Endometrial microvascular endothelial cells (primary cell): ENCODE measurements around the gene NPHP4. TPM values are rescaled to one million over a fixed set of nuclear protein-coding genes. Genes with fewer than 3 reads are reported as not detected.
"Not testable (repeated sequence)": the region's sequence is repeated elsewhere in the genome, so short reads cannot be mapped to it uniquely, and the experiment has no call there.

Experiments
- in situ Hi-C: cut with HindIII; loops from 2 replicates; pipeline ENCODE4 v1.10.0; 2017; ENCODE audit warnings: low sequenced_read_pairs, low pct_unique_long_range_greater_than_20kb; ENCODE audit errors: inconsistent ontology term
- total RNA-seq: library from RNA; depleted of rRNA; stranded (reverse); fragments of >200 nt; gene quantifications from one replicate; pipeline ENCODE4 v1.2.3, GENCODE V29; 2015; ENCODE audit errors: inconsistent ontology term

The NPHP4 gene
- total RNA-seq, 1 donor from 2014 or later = 4.2 TPM

DNA sequence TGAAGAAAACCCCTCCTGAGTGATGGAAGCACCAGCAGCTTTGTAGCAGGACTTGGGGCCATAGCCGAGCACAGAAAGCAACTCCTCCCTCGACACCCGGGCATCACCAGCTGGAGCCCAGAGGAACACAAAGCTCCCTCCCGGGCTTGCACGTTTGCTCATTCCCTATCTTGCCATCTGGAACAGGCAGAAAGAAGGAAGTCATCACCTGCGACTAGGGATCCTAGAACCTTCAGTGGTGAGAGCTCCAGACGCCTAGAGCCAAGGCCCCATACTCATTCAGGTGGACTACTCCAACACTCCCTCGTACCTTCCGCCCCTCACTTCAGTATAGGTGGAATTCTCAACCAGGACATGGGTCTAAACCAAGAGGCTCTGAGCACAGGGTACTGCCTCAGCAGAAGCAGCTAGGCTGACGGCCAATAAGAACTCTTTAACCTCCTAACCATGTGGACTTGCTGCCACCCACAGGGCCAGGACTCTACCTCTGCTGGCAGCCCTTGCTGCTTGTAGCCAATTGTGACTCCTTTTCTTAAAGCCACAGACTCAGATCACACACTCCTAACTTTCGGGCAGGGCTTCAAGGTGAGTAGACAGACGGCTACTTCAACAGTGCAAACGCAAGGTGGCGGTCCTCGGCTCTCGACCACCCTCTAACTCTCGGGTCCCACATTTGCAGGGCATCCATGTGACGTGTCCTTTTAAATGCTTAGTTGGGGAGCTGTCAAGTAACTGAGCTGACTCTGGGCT lies 65.4 kb downstream of the NPHP4 start:
- in situ Hi-C loops = no loop called here

DNA sequence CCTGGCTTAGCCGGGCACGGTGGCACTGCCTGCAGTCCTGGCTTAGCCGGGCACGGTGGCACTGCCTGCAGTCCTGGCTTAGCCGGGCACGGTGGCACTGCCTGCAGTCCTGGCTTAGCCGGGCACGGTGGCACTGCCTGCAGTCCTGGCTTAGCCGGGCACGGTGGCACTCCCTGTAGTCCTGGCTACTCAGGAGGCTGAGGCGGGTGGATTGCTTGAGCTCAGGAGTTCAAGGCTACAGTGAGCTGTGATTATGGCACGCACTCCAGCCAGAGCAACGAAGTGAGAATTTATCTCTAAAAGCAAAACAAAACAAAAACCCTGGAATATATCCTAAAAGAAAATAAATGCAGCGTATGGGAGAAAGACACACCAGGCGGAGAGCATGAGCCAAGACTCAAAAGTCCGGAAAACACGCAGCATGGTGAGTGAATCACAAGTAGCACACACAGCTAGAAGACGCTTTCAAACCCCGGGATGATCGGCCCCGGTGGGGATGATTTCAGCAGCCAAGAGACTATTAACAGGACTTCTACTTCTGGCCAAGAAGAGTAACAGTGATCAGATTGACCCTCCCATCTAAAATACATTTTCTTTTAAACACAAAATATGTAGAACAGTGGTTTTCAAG lies 69.4 kb downstream of the NPHP4 start:
- in situ Hi-C loops = not testable (repeated sequence)

DNA sequence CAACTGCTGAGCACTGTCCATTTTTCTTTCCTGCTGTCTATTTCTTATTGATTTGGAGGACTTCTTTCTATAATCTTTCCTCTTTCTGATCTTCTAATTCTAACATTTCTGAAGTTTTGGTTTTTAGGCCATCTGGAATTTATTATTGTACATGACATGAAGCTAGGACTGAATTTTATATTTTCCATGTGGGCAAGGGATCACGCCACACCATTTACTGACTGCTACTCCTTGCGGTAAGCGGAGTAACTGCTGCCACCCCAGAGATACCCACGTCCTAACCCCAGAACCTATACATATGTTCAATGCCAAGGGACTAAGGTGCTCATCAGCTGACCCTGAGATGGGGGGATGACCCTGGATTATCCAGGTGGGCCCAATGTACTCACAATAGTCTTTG lies 70.6 kb downstream of the NPHP4 start:
- in situ Hi-C loops = no loop called here

DNA sequence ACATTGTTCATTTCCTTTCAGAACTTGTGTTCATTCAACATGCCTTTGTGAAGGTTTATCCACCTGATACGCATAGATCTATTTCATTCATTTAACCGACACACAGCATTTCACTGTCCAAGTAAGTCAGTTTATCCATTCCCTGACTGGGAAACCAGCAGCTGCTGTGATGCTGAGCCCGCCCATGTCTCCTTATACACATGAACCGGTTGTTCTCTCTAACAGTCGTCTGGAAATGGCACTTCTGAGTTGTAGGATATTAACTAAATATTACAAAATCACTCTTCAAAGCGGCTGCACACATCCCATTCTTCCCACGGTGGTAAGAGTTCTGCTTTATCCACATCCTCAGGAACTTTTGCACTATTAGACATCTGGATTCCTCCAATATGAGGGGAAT lies 71.1 kb downstream of the NPHP4 start:
- in situ Hi-C loops = no loop called here

DNA sequence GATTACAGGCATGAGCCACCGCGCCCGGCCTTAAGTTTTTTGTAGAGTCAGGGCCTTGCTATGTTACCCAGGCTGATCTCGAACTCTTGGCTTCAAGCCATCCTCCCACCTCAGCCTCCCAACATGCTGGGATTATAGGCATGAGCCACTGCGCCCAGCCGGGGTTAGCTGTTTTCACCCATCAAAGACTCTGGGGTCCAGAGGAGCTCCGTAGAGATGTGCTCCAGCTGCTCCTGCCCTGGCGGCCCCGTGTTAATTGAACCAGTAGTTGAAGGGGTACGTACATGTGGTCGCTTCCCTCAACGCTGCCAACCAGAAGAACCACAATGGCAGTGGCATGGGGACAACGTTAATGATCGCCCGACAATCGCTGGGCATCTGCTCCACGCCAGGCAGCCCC lies 72.0 kb downstream of the NPHP4 start:
- in situ Hi-C loops = no loop called here

DNA sequence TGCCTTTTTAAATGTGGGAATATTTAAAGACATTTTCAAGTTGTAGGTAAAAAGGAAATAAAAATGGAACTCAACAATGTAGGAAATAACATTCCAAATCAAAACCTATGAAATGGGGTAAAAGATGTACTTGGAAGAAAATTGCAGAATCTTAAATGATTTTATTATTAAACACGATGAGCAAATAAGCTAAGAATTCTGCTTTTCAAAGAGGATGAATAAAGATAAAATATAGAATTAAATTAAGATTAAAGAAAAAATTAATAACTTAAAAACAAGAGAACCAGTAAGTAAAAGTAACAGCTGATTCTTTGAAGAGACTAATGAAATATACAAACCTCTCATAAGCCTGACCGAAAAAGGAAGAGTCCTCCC lies 74.0 kb downstream of the NPHP4 start:
- in situ Hi-C loops = no loop called here

DNA sequence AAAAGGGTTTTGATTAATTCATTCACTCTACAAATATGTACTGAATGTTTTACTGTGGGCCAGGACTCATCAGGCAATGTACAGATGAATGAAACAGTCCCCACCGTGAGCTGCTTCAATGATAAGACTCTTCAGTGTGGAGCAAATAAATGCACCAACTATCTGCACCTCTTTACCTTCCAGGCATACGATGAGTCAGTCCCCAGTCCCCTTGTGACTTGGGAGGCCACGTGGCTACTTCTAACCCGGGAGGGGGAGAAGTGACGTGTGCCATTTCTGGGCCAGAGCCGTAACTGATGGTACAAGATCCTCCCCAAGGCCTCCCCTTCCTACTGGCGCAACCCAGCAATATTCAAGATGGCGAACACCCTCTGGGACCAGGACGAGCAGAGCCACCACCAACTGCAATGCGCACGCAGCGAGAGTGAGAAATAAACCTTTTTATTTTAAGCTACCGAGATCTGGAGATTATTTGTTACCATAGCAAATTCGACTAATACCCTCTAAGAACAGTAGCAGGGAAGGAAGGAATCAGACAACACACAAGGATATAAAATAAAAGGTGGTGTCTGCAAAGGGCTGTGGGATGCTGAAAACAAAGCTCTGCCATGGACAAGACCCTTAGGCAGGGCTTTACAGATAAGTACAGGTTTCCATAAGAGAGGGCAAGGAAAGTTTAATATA lies 74.5 kb downstream of the NPHP4 start:
- in situ Hi-C loops = no loop called here

DNA sequence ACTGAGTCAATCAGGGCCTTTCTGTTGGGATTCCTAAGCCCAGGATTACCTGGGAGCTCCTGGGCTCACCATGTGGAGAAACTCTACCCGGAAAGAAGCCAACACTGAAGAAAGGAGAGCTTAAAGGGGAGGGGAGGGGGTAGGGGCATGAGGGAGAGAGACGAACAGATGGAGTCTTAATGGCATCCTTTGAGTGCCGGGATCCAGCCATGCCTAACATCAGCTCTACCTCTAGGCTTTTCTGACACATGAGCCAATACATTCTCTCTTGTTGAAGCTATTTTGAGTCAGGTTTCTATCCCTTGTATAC lies 75.0 kb downstream of the NPHP4 start:
- in situ Hi-C loops = no loop called here

DNA sequence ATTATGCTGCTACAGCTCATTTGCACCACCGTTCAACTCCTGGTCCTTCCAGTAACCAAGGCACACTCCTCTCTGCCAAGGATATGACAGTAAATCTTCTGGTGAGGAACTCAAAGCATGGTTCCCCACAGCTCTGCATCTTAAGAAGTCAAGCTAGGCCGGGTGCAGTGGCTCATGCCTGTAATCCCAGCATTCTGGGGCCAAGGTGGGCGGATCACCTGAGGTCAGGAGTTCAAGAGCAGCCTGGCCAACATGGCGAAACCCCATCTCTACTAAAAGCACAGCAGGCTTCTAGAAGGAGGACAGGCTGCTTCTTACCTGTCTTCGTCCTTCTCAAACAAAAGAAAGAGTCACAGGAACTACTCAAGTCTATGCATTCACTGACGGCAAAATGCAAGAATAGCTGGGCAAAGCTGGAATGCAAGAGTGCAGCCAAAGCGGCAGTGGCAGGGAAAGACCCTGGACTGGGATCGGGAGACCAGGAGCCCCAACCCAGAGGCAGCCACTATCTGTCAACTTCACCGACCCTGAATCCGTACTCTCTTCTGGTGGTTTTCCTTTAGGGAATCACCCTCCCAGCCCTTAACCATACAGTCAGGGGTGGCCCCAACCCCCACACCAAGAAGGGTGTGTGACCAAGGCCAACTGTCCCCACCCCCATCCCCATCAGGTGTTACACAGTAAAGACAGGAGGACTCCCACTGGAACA lies 75.5 kb downstream of the NPHP4 start:
- in situ Hi-C loops = no loop called here

DNA sequence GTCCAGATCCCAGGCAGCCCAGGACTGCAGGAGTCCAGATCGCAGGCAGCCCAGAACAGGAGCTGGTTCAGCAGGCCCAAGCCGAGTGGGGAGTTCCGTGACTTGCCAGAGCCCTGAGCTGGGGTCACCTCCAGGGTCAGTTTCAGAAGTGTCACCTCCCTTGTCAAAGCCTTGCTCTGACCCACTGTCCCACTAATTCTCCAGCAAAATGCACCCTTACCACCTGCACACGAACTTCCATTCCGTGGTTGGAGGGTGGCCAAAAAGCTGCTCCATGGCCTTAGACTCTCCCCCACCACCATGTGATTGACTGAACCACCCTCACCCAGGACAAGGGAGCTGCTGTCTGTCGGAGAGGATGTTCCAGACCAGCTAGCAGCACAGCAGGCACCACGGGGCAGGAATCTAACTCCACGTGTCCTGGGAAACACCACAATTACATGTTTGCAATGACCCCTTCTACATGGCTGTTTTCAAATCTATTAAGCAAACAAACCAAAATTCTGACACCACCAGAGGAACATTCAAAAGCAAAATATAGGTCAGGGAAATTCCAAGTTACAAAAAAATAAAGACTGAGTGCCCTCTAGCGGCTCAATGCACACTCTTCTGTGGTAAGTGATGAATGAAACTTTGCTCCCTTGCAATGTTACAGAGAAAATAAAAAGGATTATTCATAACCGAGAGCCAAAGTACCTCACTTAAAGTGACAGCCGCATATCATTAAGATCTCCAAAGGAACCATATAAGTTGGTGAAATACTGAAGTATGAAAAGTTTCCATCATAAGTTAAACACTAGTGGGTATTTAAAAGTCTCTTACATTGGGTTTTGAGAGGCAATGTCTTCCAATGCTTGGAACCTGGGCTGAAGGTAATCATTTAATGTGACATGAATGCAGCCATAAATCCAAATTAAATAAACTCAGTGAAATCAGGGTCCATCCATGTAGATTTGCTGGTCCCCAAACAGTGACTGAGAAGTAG lies 76.3 kb downstream of the NPHP4 start:
- in situ Hi-C loops = no loop called here

DNA sequence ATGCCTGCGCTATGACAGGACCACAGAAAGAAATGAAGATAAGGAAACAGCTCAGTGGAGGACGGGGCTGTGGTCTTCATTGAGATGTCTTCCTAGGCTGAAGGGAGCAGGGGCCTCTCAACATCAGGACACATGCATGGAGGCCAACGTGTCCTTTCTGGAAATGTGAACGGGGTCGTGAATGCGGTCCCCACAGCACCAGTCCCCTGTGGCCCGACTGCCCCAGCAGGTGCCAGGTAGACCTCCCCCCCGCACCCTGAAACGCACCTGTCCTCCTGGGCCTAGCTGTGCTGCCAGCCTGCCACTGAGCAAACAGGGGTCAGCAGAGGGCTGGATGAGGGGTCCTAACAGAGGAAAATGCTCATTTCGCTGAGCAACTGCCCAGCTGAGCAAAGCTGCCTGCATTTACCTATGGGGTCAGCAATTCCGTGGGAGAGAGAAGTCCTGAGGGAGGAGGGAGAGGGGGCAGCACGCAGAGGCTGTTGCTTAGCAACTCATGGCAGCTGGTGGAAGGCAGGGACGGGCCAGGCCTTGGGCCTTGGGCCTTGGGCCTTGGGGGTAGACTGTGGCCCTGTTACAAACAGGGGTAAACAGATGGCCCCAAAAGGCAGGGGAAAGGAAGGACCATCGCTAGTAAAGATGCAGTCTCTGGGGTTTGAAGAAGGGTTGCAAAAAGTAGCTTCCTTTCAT lies 77.4 kb downstream of the NPHP4 start:
- in situ Hi-C loops = no loop called here

DNA sequence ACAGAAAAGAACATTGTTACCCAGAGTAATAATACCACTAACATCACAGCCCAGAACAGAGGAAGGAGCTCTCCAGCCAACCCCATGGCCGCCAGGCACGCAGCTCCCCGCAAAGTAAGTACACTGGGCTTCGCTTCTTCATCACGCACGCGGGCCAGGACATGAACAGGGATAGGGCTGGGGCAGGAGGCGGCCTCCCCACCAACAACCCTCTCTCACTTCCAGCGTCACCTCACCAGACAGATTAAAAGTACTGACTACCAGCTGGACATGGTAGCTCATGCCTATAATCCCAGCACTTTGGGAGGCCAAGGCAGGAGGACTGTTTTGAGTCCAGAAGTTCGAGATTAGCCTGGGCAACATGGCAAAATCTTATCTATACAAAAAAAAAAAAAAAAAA lies 78.3 kb downstream of the NPHP4 start:
- in situ Hi-C loops = no loop called here

DNA sequence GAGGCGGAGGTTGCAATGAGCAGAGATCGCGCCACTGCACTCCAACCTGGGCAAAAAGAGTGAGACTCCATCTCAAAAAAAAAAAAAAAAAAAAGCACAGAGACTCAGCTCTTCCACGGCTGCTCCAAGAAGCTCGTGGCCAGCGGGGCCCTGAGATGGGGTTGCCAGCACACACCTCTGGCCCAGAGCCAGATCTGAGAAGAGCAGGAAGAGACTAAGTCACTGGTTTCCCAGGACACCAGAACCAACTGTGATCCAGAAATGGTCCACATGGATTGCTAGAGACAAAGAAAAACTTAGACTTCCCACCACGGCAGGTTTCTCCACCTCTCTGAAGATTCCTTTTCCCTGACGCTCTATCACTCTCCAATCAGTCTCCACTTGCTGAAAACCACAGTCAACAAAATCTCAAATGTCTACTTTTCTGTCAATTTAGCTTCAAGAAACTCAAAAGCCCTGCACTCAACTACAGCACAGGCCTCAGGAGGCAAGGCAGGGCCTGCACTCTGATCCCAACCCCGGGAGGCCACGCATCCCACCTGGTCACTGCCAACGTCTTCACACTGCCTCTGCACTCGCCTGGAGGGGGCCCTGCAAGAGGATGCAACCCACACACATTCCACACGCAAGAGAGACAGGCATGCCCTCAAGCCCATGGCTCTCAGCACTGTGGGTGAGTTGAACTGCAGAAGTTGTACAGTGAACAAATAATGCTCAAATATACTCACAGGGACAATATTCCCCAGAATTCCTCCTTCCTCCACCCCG lies 79.0 kb downstream of the NPHP4 start:
- in situ Hi-C loops = no loop called here

DNA sequence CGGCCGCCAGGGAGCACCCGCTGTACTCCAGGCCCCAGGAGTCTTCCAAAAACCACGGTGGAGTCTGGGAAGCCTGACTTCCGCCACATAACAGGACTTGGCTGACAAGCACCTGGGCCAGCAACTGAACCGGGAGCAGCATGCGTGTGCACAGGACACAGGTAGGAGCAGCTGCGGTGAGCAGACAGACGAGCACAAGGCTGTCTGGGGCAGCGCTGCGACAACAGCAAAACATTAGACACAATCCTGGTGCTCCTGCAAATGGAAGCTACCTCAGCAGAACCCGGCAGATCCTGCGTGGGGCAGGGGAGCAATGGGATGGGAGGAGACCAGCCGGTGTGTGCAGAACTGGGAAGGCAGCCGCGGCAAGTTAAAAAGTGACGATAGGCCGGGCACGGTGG lies 80.4 kb downstream of the NPHP4 start:
- in situ Hi-C loops = no loop called here

DNA sequence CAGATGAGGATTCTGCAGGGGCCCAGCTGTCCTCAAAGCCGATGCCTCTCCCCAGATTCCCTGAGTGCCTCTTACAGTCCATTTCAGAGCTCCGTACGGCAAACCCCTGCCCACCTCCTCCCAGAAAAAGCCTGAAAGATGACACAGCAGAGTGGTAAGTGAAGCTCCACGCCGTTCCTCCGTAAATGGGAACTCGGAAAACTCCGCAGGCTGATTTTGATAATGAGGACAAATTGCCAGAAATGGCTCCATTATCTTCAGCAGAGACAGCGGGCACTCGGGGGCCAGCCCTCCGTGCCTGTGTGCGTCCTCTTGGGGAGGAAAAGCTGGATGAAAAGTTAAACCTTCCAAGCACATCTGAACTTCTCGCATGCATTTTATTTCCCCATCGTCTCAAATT lies 81.1 kb downstream of the NPHP4 start:
- in situ Hi-C loops = no loop called here

DNA sequence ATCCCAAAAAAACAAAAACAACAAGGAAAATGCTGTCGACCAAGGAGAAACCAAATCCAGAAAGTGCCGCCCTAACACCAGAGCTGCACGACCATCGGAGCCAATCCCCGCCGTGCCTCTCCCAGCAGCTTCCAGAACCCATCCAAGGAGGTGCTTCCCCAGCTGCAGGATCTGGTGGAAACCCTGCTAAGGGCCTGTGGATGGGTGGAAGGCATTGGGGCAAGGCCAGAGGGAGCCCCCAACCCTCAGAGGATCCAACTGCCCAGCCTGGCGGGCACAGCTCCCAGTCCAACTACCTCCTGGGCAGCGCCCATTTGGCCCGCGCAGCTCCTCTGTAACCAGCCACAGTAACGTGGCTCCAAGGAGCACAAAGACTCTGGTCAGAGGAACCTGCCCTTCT lies 81.6 kb downstream of the NPHP4 start:
- in situ Hi-C loops = no loop called here

DNA sequence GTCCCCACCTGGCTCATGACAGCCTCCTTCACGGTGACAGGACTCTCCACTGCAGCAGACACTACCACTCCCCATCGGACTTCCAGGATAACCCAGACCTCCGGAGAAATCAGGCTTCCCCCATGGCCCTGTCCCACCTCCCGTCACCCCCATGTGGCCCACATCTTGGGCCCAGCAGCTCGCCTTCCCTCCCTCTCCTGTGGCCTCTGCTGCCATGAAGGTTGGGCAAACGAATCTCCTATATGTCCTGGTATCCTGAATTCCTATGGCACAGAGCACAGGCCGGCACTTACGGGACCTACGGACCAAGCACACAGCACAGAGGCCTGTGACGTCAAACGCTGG lies 82.0 kb downstream of the NPHP4 start:
- in situ Hi-C loops = no loop called here
